Neural cell (in vitro differentiated cells): ENCODE data around the gene ITGB3. TPM values are rescaled to one million over a fixed set of nuclear protein-coding genes. Genes with fewer than 3 reads are reported as not detected.

Experiments used
- H2AFZ ChIP-seq: fragments of 200-600, 300-800 bp; sonication (generic), shearing (Covaris generic); 2 replicates; pipeline ENCODE4 v1.6.0; 2014; ENCODE audit warnings: low read depth, mild to moderate bottlenecking, antibody characterized with exemption, low read length, moderate library complexity
- H3F3A ChIP-seq: fragments of 200-600 bp; shearing (Covaris generic); 2 replicates; pipeline ENCODE4 v1.6.1; 2016; ENCODE audit warnings: mild to moderate bottlenecking, moderate library complexity, mixed read lengths, antibody characterized with exemption, low read length; ENCODE audit not compliant: insufficient read depth, poor library complexity, severe bottlenecking
- H3K27ac ChIP-seq: fragments of 200-600, 300-800 bp; sonication (generic), shearing (Covaris generic); 2 replicates; pipeline ENCODE4 v1.5.1; 2014; ENCODE audit warnings: mild to moderate bottlenecking, low read length, moderate library complexity
- H3K27me3 ChIP-seq: fragments of 300-800, 200-600 bp; sonication (generic), shearing (Covaris generic); 2 replicates; pipeline ENCODE4 v1.6.0; 2014; ENCODE audit warnings: mild to moderate bottlenecking, low read depth, low read length, moderate library complexity; ENCODE audit not compliant: insufficient read depth
- H3K36me3 ChIP-seq: fragments of 300-800, 200-600 bp; sonication (generic), shearing (Covaris generic); 2 replicates; pipeline ENCODE4 v1.5.1; 2014; ENCODE audit warnings: mild to moderate bottlenecking, antibody characterized with exemption, low read length, moderate library complexity; ENCODE audit not compliant: insufficient read depth
- H3K4me2 ChIP-seq: fragments of 300-800, 200-600 bp; sonication (generic), shearing (Covaris generic); 2 replicates; pipeline ENCODE4 v1.6.0; 2014; ENCODE audit warnings: mild to moderate bottlenecking, low read length
- H3K4me3 ChIP-seq: fragments of 300-800, 200-600 bp; sonication (generic), shearing (Covaris generic); 2 replicates; pipeline ENCODE4 v1.5.1; 2014; ENCODE audit warnings: mild to moderate bottlenecking, low read length, moderate library complexity
- H3K79me2 ChIP-seq: fragments of 200-600 bp; shearing (Covaris generic); replicated peaks from 2 replicates; pipeline ENCODE4 v1.6.0; 2014; ENCODE audit warnings: mild to moderate bottlenecking, low read length, moderate library complexity; ENCODE audit not compliant: insufficient read depth
- H3K9ac ChIP-seq: fragments of 300-800, 200-600 bp; sonication (generic), shearing (Covaris generic); 2 replicates; pipeline ENCODE4 v1.6.1; 2016; ENCODE audit warnings: mild to moderate bottlenecking, low read length, mixed read lengths
- H3K9me2 ChIP-seq: fragments of 200-600 bp; shearing (Covaris generic); 2 replicates; pipeline ENCODE4 v1.6.1; 2016; ENCODE audit warnings: mild to moderate bottlenecking, low read length, mixed read lengths; ENCODE audit not compliant: insufficient read depth
- H3K9me3 ChIP-seq: fragments of 200-600, 300-800 bp; sonication (generic), shearing (Covaris generic); 2 replicates; pipeline ENCODE4 v1.6.1; 2016; ENCODE audit warnings: mild to moderate bottlenecking, mixed run types, low read length, moderate library complexity, mixed read lengths
- H4K20me1 ChIP-seq: fragments of 200-600 bp; shearing (Covaris generic); 2 replicates; pipeline ENCODE4 v1.6.1; 2016; ENCODE audit warnings: mild to moderate bottlenecking, mixed run types; ENCODE audit not compliant: insufficient read depth
- EP300 ChIP-seq: fragments of 450-650 bp; conservative IDR thresholded peaks from 2 replicates; pipeline ENCODE4 v1.6.1; 2014; ENCODE audit warnings: antibody characterized with exemption, mild to moderate bottlenecking, moderate library complexity; ENCODE audit not compliant: poor library complexity, severe bottlenecking
- EZH2 ChIP-seq: fragments of 200-600, 300-800 bp; shearing (Covaris generic), sonication (generic); IDR thresholded peaks from 2 replicates; pipeline ENCODE4 v1.6.1; 2014; ENCODE audit warnings: antibody characterized with exemption, low read length, borderline replicate concordance, mild to moderate bottlenecking; ENCODE audit not compliant: insufficient read depth, poor library complexity, severe bottlenecking
- MXI1 ChIP-seq: fragments of 450-650 bp; conservative IDR thresholded peaks from 2 replicates; pipeline ENCODE4 v1.6.1; 2014; ENCODE audit warnings: antibody characterized with exemption, mild to moderate bottlenecking; ENCODE audit not compliant: poor library complexity, severe bottlenecking
- POLR2AphosphoS5 ChIP-seq: IDR thresholded peaks from 2 replicates; pipeline ENCODE4 v1.6.1; 2012
- RAD21 ChIP-seq: fragments of 450-650 bp; conservative IDR thresholded peaks from 2 replicates; pipeline ENCODE4 v1.6.1; 2014; ENCODE audit warnings: antibody characterized with exemption, mild to moderate bottlenecking, moderate library complexity
- REST ChIP-seq: IDR thresholded peaks from 2 replicates; pipeline ENCODE4 v1.6.1; 2012; ENCODE audit warnings: borderline replicate concordance
- SMC3 ChIP-seq: fragments of 450-650 bp; conservative IDR thresholded peaks from 2 replicates; pipeline ENCODE4 v1.6.1; 2014; ENCODE audit warnings: antibody characterized with exemption, mild to moderate bottlenecking, moderate library complexity; ENCODE audit not compliant: poor library complexity
- TAF1 ChIP-seq: IDR thresholded peaks from 2 replicates; pipeline ENCODE4 v1.6.1; 2012; ENCODE audit warnings: low read depth
- polyA plus RNA-seq: library from polyadenylated mRNA; depleted of rRNA; stranded (reverse); fragments of >200 nt; gene quantifications from 2 replicates; pipeline ENCODE4 v1.2.3, GENCODE V29; 2014
- TF ChIP-seq, protein P1 (sequence below): fragments of 450-650 bp; IDR thresholded peaks from 2 replicates; pipeline ENCODE4 v1.5.1; 2014; ENCODE audit warnings: antibody characterized with exemption, mild to moderate bottlenecking, moderate library complexity; ENCODE audit not compliant: poor library complexity, severe bottlenecking

The ITGB3 gene
- polyA plus RNA-seq, 1 donor from 2014 or later = not detected

DNA sequence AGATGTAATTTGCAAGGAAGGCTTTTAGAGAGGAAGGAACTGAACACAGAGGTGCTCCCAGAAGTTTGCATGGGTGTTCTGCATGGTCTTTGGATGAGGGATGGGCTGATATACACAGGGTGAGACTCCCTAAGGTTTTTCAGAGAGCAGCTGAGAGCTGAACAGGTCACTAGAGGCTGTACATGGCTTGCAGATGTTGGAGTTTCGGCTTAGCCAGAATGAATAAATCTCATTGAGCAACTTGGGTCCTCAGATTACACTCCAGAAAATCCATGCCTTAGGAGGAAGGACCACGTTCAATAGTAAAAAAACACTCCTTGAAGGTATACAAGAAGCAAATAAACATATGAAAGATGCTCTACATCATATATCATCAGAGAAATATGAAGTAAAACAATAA lies 7.5 kb upstream of the ITGB3 start:
- H3K27ac ChIP-seq = no peak overlapping the region
- no peaks in the 10 kb centered on the region for H3K27me3 ChIP-seq
- H3K36me3 ChIP-seq = no peaks in the 10 kb centered on the region
- H3K9ac ChIP-seq = no peak overlapping the region
- H2AFZ ChIP-seq = no peak overlapping the region
- H3K9me3 ChIP-seq = no peaks in the 10 kb centered on the region
- H4K20me1 ChIP-seq = no peaks in the 10 kb centered on the region
- H3K4me3 ChIP-seq = no peak overlapping the region
- TF ChIP-seq EP300 = no peak
- TF ChIP-seq SMC3 = no peak
- no peak for TF ChIP-seq RAD21
- TF ChIP-seq REST = no peak
- TF ChIP-seq EZH2 = no peak
- TF ChIP-seq, protein P1, sequence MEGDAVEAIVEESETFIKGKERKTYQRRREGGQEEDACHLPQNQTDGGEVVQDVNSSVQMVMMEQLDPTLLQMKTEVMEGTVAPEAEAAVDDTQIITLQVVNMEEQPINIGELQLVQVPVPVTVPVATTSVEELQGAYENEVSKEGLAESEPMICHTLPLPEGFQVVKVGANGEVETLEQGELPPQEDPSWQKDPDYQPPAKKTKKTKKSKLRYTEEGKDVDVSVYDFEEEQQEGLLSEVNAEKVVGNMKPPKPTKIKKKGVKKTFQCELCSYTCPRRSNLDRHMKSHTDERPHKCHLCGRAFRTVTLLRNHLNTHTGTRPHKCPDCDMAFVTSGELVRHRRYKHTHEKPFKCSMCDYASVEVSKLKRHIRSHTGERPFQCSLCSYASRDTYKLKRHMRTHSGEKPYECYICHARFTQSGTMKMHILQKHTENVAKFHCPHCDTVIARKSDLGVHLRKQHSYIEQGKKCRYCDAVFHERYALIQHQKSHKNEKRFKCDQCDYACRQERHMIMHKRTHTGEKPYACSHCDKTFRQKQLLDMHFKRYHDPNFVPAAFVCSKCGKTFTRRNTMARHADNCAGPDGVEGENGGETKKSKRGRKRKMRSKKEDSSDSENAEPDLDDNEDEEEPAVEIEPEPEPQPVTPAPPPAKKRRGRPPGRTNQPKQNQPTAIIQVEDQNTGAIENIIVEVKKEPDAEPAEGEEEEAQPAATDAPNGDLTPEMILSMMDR = no peak
- no peak for TF ChIP-seq TAF1
- no peak for TF ChIP-seq MXI1
- TF ChIP-seq POLR2AphosphoS5 = no peak
- no peaks in the 10 kb centered on the region for H3F3A ChIP-seq
- no peaks in the 10 kb centered on the region for H3K79me2 ChIP-seq
- H3K9me2 ChIP-seq = no peaks in the 10 kb centered on the region
- no peak overlapping the region for H3K4me2 ChIP-seq

DNA sequence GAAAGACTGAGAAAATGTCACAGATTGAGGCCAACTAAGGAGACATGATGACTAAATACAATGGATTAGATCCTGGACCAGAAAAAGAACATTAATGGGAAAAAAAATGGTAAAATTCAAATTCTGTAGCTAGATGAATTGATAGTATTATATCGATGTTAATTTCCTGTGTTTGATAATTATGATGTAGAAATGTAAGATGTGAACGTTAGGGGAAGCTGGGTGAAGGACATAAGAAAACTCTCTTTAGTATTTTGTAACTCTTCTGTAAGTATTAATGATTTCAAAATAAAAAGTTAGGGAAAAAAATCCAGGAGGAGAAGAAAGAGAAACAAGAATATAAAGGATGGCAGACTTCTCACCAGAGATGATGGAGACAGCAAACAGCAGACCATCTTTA lies 2.8 kb upstream of the ITGB3 start:
- H3K27ac ChIP-seq = no peak overlapping the region
- H3K27me3 ChIP-seq = peaks cover 28% of the 10 kb centered on the region
- H4K20me1 ChIP-seq = no peaks in the 10 kb centered on the region
- no peaks in the 10 kb centered on the region for H3K79me2 ChIP-seq
- H3K4me3 ChIP-seq = no peak overlapping the region
- H3F3A ChIP-seq = no peaks in the 10 kb centered on the region
- no peak overlapping the region for H3K9ac ChIP-seq
- H3K9me2 ChIP-seq = no peaks in the 10 kb centered on the region
- no peak overlapping the region for H2AFZ ChIP-seq
- no peaks in the 10 kb centered on the region for H3K36me3 ChIP-seq
- no peaks in the 10 kb centered on the region for H3K9me3 ChIP-seq
- TF ChIP-seq POLR2AphosphoS5 = no peak
- TF ChIP-seq RAD21 = no peak
- TF ChIP-seq EZH2 = no peak
- TF ChIP-seq EP300 = no peak
- TF ChIP-seq SMC3 = no peak
- no peak for TF ChIP-seq MXI1
- no peak for TF ChIP-seq REST
- H3K4me2 ChIP-seq = no peak overlapping the region
